HG03095 (cell line): ENCODE measurements around the gene SORCS3.

Experiments
- ATAC-seq: cut with Tn5 transposase; IDR thresholded peaks from one replicate; pipeline ENCODE4 v1.9.1; 2021; ENCODE audit warnings: moderate library complexity; ENCODE audit not compliant: unreplicated experiment

The SORCS3 gene

DNA sequence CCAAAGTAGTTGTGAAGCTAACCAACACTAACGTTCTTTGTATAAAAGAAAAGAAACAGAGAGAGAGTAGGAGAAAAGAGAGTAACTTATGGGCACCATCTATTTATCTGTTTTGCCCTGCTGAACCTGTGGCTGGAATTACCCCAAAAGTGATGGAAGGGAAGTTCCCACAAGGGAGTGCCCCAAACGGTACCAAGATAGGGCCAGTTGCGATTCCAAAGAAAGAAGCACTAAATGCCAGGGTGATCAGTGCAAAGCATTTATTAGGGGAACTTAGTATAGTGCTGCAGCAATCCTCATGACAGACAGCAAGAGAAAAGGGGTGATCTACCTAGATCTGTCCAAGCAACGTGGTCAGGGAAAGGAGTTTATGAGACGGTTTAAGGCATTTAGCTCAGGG lies 190.2 kb downstream of the SORCS3 start:
- ATAC-seq = no peak

DNA sequence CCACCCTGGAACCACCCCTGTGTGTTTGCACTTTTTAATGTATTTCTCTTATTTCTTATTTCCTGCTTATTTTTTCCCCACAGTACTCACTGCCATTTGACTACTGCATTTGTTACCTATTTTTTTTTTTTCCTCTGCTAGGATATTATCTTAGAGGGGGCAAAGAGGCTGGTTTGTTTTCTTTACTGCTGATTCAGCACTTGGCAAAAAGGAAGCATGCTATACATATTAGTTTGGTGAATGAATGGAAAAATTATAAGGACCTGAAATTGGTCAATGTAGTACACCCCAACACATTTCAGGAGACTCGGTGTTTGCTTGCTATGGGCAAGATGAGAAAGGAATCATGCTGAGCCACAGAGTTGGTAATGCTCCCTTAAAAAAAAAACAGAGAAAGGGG lies 193.5 kb downstream of the SORCS3 start:
- ATAC-seq = no peak

DNA sequence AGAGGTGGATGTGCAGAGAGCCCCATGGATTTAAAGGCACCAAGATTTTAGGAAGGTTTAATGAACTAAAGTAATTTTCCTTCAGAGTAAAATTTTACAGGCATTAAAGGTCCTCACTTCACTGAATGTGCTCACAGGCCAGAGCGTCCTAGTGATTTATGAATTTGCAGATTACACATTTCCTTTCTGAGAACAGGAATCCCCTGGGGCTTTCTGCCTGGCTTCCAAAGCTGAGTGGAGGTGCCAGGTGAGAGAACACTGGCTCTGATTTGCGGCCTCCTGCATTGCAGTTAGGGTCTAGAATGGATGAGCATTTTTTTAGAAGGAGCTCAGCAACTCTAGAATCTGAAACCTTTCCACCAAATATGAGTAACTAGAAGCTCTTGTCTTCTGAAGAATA lies 194.3 kb downstream of the SORCS3 start:
- ATAC-seq = peak; percentile 58

DNA sequence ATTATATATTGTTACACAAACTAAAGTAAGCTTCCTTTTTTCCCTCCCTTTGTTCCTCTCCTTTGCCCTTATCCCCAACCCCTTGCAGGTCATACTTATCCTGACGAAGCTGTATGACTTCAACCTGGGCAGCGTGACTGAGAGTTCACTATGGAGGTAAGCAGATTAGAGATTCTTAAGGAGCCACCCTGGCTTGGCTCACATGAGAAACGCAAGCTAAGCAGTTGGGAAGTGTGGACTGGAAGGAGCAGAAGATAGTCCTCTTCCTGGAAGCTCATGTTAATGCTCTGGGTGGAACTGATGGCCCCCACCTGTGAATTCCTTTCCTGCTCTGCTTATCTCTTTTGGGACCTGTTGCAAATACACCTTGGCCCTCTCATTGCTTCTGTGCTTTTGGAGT lies 201.6 kb downstream of the SORCS3 start:
- no peak for ATAC-seq

DNA sequence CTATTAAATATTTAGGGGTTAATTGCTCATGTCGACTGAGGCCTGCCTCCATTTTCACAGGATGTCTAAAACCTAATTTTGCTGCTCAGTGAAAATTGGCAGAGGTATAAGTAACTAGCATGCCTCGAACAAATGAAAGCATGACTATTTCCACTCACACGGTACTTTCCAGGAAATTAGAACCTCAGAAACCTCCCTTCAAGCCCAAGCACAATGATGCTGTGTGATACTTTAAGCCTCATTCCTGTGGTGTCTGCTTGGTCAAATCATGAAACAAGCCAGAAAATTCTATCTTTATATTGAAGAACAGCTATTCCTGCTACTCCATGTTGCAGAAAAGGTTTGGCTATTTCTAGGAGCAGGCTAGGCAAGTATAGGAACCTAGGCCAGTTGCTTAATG lies 203.0 kb downstream of the SORCS3 start:
- ATAC-seq = no peak

DNA sequence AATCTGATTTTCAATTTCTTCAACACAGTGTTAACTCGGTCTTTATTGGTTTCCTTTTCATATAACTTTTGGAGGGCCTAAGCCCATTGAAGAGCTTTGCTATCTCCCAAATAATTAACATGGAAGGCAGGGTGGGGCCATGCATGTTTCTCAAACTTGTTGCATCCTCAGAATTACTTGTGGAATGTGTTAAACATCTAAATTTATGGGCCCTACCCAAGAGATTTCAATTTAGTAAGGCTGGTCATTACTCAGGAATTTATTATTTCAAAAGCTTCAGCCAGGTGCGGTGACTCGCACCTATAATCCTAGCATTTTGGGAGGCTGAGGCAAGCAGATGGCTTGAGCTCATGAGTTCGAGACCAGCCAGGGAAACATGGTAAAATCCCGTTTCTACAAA lies 208.9 kb downstream of the SORCS3 start:
- no peak for ATAC-seq

DNA sequence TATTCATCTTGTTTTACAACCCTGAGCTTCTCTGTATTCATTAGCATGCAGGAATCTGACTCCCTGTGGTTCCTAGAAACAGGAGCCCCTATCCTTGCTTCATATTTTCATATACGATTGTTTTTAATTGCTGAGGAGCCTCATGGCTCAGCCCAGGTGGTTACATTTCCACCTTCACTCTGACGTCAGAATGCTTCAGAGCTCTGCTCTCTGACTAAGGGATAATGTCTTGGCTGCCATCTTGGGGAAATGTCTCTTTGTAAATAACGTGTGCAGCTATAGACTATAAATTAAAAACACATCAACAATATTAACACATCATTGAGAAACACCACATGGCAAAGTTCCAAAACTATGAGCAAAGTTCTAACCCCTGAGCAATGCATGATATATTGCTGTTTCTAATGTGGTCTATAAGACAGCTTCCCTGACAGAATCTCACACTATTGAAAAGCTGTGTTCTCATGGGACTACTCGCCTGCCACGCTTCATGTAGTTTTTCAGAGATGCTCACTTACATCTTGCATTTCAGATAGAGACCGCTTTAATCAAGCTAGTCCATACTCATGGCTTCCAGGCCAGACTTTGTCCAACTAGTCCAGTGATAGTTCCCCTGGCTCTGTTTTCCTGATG lies 227.0 kb downstream of the SORCS3 start:
- ATAC-seq = no peak

DNA sequence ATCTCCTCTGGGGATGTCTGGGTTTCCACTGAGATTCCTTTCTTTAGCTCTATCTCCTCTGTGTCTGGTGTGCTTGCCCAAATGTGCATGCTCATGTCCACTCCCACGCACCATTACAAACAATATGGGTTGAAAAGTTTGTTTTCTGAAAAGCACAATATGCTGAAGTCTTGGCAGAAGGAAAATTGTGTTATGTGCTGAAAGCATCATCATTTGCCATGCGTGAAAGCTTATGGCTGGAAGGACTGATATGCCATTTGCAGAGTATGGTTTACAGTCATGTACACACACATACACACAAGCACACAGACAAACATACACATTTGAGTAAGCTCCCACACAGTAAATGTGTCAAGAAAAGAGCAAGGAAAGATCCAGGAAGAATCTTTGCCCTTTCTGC lies 231.6 kb downstream of the SORCS3 start:
- no peak for ATAC-seq

DNA sequence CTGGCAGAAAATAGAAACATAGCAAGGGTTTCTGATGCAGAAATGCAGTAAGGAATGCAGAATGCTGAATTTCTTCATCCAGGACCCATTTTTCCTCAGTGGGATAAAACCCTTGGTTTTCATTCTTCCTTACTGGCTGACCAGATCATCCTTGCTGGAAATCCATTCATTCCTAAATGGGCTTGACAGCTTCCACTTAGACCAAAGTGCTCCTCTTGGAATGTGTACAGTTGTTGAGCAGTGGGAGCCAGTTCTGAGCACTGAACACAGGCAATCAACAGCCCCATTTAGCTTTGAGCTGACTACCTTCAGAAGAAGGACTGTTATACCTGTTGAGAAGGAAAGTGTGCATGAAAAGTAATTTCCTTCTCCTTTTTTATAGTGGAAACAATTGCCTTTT lies 232.1 kb downstream of the SORCS3 start:
- ATAC-seq = no peak

DNA sequence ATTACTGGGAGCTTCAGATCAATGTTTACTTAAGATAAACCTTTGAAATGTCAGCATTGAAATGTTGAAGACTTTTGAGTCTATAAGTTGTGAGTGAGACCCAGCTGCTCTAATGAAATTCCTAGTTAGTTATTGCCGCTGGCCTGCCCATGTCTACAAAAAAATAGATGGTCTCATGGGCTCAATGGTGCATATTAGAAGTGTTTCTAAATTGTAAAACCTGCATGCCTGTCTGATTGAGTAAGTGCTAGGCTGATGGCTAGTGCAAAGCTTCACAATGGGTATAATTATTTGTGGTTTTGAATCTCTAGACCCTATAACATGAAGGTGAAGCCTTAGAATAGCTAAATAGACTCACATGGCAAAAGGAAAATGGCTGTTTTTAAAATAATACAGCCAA lies 234.5 kb downstream of the SORCS3 start:
- no peak for ATAC-seq

DNA sequence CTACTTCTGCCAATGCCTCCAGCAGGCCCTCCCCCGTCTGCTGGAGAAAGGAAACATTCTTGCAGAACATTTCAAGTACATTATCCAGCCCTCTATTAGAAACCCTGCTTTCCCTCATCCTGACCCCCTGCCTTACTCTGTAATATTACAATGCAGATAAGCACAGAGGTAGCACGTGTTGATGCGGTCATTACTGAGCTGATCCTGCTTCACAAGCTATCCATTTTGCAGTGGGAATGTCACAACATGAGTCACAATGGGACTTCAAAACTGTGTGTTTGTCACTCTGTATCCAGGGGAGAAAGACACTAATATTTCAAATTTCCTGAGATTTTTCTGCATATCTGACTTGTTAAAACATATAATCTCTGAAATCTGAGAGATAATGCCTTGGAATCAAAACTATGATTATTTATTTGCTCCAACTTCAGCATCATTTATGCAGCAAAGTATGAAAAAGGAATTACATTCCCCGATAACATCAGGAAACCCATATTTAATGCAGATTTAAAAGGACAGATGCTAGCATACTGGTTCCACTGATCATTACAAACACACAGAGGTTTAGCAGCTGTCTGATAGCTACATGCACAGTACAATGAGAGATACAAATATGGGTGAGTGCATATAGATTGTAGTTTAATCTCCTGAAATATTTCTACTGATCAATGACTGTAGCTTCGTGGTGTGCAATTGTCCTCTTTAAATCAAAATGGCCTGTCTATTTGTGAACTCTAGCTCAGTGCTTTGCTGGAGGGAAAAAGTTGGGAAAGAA lies 239.7 kb downstream of the SORCS3 start:
- no peak for ATAC-seq

DNA sequence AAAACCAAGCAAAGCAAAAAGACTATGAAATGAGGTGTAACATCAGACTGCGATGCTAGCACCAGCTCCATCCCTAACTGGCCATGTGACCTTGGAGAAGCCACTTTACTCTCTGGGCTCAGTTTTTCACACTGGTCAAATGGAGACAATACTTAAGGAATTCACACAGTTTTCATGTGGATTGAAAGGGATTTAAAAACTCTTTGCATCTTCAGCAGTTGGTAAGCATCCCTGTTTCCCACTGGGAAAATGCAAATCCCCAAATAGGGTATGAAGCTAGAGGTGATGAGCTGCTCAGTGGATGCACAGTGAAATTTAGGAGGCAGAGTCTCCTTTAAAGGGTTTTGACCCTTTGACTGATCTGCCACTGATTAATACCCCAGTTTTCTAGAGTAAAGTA lies 240.7 kb downstream of the SORCS3 start:
- ATAC-seq = no peak

DNA sequence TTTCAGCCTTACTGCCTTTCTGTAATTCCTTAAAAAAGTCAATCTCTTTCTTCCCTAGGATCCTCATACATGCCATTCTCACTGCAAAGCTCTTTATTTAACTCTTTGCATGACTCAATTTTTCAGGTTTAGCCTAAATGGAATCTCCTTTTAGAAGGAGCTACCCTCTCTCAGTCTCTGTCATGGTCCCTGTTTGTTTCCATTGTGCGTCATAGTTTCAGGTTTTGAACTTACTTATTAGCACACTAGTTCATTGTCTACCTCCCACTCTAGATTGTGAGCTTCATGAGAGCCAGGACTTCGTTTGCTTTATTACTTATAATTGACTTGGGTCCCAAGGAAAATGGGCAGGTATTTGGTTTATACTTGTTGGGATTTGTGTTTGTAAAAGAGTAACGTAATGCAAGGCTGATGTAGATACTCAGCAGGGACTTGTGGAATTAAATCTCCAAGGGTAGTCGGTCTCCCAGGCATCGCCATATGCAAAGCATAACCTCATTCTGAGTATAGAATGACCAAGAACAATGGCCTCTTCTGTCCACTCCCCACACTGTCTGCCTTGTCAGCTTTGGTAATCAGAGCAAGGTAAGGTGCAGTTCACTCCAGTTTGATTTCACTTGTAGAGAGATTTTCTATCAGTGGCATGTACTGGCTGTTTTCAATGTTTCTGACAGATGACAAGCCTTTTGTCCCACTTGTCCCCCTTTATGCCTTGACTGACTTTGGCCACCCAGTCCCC lies 252.0 kb downstream of the SORCS3 start:
- ATAC-seq = no peak

DNA sequence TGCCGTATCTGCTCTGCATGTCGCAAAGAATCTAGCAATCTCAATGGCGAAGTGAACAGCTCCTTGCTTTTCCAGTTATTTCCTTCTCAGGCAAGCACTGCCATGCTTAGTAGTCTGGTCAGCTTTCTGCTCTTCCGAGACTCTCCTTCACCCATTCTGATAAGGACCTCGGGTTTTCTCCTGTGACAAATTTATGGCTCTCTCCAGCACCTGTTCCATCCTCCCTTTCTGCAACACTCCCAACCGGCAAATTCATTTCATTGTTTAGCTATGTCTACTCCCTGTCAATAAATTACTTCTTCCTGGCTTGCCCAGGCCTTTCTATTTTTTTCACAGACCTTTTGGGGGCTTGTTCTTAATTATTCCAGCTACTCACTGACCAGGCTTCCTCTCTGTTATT lies 252.6 kb downstream of the SORCS3 start:
- ATAC-seq = no peak

DNA sequence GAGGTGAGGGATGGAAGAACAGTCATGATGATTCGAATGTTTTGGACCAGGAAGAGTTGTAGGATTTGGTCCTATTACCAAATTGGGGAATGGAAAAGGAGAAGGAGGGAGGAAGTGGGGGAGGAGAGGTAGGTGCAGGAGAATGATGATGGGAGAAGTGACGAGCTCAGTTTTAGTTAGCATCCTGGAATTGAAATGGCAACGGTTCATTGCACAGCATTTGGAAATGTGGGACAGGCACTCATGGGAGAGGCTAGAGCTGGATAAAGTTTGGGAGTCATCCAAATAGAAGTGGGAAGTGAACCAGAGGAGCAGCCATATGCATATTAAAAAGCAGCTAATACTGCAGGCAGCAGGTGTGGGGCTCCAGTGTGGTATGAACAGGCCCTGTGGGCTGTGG lies 253.6 kb downstream of the SORCS3 start:
- no peak for ATAC-seq

DNA sequence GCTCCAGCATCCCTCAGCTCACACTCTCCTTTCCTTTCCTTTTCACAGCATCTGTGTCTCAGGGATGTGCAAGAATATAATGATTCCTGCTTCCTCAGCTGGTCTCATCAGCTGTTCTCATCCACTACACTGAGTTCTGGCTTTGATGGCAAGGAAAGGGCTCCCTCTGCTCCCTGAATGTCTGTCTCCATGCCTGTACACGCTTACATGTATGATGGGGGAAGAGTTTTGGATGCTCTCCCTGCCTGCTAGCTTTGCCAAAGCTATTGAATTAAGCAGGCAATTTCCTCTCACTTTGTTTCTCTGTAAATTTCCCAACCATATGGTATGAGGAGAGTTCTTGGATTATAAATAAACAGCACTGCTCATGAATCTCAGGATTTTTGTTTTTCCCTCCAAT lies 254.5 kb downstream of the SORCS3 start:
- no peak for ATAC-seq

DNA sequence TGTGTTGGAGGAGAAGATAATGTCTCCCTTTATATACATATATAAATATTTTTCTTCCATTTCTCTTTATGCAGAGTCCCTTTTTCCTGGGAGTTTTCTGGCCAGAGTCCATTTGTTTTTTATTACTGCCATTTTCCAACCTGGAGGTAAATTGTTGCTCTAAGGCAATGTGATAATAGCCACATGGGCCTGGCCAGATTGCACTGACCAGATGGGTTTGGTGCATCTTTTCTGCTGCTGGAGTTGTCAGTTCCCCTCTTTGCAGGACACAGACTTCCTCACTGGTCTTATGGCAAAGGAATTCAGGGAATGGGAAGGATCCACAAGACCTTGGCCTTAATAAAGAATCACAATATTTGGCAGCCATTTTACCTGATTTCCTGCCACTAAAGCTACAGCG lies 254.9 kb downstream of the SORCS3 start:
- no peak for ATAC-seq

DNA sequence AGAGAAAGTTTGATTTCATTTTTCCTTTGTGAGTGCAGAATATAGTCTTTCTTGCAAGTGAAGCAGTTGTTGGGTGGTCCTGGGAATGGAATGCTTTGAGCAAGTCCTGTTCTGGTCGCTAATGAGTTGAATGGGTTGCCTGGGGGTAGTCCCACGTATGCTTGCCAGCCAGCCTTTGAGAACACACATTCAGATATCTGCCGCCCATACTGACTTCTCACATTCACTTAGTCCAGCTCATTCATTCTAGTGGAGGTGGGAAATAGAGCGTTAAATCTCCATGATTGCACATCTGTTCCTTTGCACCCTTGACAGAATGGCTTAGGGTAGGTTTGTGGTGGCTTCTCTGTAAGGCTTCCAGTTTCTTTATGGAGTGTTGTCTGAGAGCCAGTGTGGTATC lies 256.6 kb downstream of the SORCS3 start:
- ATAC-seq = no peak

DNA sequence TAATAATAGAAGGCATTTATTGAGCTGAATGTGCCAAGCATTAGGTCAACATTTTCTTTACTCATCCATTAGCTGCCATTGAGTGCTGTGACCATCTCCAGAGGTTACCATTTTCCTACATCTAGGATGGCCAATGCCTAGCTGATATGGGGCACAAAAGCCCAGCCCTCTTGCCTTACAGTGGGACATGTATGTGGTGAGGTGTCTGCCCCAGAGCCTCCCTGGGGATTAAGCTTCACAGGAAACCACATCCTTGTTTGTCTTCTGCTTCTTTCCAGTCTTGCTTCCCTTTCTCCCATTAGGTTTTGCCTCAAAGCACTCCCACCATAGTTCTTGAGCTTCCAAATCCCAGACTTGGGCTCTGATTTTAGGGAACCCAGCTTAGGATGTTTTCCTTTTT lies 258.7 kb downstream of the SORCS3 start:
- ATAC-seq = no peak

DNA sequence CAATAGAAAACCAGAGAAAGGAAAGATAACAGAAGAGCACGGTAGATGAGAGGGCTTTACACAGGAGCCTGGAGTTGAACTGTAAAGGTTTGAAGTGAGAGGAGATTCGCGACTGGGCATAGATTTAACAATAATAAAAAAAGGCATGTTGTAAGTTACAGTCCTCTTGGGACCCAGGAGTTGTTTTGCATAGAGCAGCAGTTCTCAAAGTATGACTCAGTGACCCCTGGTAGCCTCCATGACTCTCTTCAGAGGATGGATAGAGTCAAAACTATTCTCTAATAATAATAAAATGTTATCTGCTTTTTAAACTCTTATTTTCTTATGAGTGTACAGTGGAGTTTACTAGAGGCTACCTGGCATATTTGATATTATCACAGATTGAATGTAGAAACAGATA lies 262.3 kb downstream of the SORCS3 start:
- no peak for ATAC-seq

DNA sequence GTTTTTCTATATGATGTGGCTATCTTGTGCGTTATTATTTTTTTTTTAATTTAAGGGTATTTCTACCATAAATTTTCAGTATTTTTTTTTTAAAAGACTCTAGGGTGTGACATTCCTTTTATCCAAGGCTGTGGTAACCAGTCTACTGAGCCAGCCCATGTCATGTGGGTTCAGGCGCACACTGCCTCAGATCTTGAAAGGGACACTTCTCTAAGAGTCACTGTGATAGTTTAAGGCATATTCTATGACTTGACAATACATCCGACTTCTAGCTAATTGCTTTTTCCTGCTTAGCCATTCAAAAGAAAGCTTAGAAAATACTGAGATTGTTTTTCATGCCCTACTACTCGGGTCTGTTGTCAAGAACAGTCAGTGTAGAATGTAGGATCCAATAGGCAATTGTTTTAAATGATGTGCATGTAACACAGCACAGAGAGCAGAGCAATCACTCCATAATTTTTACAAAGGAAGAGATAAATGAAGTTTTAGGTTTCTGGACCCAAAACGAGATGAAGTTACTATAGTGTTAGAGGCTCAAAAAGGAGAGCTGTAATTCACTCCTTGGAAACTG lies 263.7 kb downstream of the SORCS3 start:
- no peak for ATAC-seq

DNA sequence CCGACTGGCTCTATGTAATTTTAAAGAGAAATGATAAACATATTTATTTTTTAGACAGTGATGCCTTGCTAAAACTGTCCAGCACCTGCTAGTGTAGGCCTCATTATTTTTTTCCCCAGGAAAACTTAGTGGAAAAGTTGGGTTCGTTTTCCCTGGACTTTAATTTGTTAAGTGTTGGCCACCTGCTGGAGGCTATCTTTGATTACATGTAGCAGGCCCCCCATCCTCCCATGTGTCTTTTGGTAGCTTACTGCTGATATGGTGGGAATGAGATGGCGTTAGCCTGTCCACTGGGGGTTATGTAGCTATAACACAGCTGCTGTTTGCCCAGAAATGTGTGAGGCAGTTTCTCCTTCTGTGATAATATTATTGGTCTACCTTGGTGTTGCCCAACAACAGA lies 265.0 kb downstream of the SORCS3 start:
- ATAC-seq = no peak
